HG02610 (cell line): ENCODE data around the gene MAP3K12.
"Not testable (repeated sequence)": the region's sequence is repeated elsewhere in the genome, so short reads cannot be mapped to it uniquely, and the experiment has no call there.

ENCODE experiments used
- ATAC-seq: cut with Tn5 transposase; IDR thresholded peaks from one replicate; pipeline ENCODE4 v1.9.1; 2021; ENCODE audit warnings: mild to moderate bottlenecking, moderate library complexity; ENCODE audit not compliant: unreplicated experiment

MAP3K12 gene

DNA sequence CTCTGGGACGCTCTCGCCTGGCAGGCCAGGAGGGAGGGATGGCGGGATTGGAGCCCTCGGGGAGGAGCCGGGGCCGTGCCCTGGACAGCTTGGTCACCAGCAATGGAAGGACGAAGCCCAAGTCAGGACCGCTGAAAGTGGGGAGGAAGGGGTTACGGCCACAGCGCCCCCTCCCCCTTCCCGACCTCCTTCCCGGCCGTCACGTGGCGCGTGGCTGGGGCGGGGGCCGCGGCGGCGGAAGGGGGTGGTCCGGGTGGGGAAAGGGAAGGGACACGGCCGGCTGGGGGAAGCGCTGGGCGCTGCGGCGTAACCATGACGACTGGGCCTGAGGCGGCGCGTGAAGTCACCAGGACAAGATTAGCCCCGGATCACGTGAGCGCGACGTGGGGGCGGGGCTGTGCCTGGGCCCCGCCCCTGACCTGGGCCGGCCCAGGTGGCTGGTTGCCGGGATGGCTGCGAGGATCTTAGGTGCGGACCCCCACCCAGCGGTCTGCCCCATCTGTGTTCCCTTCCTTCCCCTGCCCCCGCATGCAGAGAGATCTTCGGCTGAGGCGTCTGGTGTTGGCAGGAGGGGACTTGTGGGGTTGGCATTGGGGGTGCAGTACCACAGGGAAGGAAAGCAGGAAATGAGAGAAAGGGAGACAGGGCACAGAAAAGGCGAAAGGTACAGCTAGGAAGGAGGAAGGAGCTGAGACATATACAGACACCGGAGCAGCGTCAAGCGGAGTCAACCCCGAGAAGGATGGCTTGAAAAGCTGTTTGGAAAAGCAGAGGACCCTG is 6.2 kb downstream of the MAP3K12 start:
- ATAC-seq, result peak; percentile 95

GRCh38 chr12:53492188-53492587 is 7.1 kb downstream of the MAP3K12 start:
- no peak for ATAC-seq

- no peak for ATAC-seq
These were observed 9.9 kb downstream of the MAP3K12 start for GRCh38 chr12:53489242-53489864.

DNA sequence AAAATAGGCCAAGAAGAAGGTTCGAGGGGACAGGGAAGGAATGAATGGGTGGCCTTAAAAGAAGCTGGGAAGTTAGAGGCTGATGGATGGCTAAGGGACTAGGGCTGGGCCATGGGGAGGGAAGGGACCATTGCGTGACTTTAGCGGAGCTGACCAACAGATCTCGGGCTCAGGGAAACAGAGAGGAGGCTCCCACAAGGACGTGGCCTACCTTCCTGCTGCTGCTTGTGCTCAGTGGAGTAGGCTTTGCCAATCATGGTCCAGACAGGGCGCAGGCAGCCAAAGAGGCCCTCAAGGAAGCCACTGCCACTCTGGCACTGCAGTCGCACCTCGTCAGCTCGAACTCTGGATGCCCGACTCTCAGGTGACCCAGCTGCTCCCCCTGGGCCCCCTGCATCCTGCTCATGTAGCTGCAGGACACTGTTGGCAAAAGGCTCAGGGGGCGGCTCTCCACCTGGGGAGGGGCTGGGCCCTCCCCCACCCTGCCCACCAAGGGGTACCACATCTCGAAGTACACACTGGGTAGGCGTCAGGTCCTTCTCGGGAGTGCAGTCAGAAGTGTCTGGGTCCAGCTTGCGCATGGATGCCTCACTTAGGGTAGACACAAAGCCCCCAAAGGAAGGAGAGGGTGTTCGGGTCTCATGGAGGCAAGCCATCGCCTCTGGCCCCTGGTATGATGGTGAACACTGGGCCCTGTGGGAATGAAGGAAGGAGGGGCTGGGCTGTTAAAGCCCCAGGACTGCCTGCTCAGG is 12.3 kb downstream of the MAP3K12 start:
- ATAC-seq, result no peak

- no peak for ATAC-seq
These were observed 13.1 kb downstream of the MAP3K12 start for GRCh38 chr12:53485955-53486735.

DNA sequence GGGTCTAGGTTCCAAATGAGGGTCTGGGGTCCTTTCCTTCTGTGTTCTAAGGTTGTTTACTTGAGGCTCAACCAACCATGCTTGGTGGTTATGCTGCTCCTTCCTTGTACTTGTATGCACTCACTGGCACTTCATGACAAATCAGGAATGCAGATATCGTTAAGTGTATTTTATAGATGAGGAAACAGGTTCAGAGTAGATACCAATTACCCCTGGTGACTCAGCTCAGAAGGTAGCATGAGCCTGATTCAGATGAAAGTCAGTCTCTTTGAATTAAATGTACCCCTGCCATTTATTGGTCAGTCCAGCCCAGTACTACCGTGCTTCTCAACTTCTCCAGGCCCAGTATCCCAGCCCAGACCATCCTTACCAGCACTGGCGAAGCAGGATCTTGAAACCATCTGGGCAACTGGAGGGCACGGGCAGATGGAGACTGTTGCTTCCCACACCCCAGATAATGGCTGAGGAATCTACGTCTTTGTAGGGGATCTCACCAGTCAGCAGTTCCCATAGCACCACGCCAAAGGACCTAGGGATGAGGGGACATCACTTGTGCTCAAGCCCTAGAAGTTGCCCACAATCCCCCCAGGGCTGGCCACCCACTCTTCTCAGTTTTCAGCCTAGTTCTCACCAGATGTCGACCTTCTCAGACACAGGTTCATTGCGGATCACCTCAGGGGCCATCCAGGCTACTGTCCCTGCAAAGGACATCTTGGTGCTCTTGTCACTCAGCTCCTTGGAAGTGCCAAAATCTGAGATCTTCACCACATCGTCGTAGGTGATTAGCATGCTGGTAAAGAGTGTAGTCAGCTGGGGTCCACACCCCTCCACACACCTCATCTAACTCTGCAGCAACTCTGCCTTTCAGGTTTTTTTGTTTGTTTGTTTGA is 14.3 kb downstream of the MAP3K12 start:
- no peak for ATAC-seq

DNA sequence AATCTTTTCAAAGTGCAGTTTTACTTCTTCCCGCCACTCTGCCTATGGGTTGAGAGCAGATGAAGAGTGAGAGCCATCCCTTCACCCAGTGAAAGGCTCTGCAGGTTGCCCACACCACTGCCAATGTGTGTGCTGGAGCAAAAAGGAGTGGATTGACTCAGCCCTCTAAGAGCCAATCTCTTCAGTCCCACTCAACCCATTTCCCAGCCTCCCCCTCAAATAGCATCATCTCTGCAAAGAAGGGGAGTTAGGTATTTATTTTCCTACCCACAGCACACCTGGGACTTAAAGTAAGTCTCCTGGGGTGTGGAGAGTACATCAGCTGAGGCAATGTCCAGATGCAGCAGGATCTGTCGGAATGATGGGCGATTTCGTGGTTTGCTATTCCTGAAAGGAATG is 15.3 kb downstream of the MAP3K12 start:
- no peak for ATAC-seq

DNA sequence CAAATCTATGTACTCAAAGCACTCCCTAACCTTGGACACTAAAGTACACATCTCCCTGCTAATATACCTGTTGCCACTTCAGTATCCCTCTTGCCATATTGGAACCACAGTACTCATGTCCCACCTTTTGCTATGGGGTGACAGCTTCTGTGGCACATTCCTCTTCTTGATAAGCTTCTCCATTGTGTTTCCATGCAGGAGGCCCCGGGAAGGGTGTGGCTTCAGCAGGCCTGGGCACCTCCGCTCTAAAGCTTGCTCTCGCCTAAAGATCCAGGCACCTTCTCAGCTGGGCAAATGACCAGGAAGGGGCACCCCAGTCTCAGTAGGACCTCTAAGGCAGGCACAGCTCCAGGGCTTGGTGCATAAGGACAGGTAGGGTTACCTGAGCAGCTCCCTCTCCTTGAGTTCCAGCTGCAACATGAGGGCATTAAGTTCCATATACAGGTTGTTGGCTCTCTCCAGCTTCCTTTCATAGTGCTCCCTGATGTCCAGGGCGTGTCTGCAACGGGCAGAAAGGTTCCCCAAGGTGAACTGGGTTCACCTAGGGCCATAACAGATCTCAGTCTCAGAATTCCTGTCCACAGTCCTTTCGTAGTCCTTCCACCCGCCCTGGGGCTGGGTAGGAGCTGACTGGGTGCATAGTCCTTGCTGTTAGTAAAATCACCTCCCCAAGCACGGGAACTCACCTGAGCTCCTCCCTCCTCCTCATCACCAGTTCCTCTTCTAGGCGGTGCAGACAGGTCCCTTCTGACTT is 15.9 kb downstream of the MAP3K12 start:
- no peak for ATAC-seq

DNA sequence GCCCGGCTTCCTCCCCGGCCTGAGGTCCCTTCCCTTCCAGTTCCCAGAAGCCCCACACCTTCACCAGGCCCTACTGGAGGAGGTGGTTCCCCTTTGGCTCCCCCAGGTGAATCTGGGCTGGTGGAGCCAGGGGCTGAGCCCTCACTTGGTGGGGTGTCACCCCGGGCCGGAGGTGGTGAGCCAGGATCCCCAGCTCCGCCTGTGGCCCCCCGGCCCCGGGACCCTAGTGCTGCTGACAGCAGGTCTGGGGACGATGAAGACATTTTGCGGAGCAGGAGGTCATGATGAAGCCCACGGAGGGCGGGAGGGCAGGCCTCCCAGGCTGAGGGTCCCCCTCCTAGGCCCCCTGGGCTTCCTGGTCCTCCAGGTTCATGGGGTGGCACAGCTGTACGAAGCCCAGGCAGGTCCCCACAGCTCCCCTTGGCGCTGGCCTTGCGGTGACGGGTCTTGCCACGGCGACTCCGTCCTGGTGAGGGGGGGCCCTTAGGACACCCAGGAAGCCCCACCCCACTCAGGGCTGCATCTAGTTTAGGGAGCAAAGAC is 16.6 kb downstream of the MAP3K12 start:
- no peak for ATAC-seq

GRCh38 chr12:53481939-53482586 is 17.2 kb downstream of the MAP3K12 start:
- no peak for ATAC-seq

DNA sequence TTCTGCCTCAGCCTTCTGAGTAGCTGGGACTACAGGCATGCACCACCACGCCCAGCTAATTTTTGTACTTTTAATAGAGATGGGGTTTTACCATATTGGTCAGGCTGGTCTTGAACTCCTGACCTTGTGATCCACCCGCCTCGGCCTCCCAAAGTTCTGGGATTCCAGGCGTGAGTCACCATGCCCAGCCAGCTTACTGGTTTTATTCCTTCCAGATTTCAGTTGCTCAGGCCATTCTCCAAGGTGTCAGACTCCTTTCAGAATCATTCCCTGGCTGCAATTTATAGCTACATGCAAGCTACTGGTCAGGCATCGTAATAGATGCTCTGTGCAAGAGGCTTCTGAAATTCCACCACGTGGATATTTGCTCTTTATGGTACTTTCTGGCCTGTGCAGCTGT is 17.8 kb downstream of the MAP3K12 start:
- not testable (repeated sequence) for ATAC-seq

- ATAC-seq, result no peak
These were observed 18.5 kb downstream of the MAP3K12 start for GRCh38 chr12:53480491-53481442.

GRCh38 chr12:53479331-53479730 is 19.9 kb downstream of the MAP3K12 start:
- no peak for ATAC-seq

GRCh38 chr12:53478865-53479264 is 20.4 kb downstream of the MAP3K12 start:
- no peak for ATAC-seq

DNA sequence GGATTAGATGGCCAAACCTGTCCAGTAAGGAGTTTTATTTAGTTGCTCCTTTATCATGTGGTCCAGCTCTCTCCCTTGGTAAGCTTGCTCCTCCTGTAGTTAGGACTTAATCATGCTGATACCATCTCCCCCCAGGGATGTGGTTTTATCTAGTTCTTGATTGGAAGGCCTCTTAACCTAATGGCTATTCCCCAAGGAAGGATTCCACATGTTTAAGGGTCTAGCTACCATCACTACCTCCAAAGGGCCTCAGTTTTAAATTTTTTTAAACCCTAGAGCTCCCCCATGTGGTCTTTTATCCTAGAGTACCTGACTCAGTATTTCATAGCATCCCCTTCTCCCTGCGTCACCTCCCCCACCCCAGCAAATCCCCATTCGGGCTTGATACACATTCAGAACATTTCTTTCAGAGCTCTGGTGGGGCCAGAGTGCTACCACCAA is 22.5 kb downstream of the MAP3K12 start:
- no peak for ATAC-seq

DNA sequence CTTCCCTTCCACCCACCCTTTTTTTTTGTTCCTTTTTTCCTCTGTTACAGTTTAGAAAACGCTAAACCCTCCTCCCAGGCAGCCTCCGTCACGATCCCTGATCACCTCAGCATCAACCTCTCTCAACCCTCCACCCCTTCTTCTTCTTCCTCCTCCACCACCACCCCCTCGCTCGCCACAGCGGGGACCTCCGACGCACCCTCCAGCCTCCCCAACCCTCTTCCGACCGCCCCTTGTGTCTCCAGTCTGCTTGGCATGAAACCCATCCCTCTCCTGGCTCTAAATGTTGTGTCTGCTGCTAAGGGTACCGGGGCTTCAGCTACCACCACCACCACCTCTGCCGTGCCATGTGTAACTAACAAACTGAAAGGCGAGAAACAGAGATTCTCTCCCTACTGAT is 24.4 kb downstream of the MAP3K12 start:
- ATAC-seq, result no peak

DNA sequence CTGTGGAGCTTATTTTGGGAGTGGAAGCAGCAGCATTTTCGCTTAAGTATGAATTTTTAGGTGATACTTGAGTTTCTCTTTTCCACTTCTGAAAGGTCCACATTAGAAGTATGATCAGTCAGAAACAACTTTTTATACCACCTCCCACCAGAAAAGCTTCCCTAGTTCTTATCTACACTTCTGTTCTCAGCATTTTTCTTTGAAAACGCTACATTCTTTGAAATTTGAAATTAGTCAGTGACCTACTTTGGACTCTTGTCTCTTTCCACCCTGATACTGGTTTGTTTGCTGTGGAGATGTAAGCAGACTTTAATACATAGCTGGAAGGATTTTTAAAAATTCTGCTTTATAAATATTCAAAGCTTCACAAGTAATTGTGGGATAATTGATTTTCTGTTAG is 25.2 kb downstream of the MAP3K12 start:
- no peak for ATAC-seq
